Stomach (tissue), 9 donors: ENCODE data around the gene NHERF2. TPM values are rescaled to one million over a fixed set of nuclear protein-coding genes. Genes with fewer than 3 reads are reported as not detected.

Experiments
- DNase-seq, 2 donors: peaks; one replicate each; pipeline versions ENCODE4 v3.0.0 to v3.0.0-alpha.2; 2013 to 2019
- H3K27ac ChIP-seq, 5 donors: fragments of 200-600 bp in 4 of 5; sonication (generic) in 4 of 5; one replicate each; pipeline ENCODE4 v1.5.1; 2013 to 2019; ENCODE audit warnings: mild to moderate bottlenecking in 1 of 5, moderate library complexity in 1 of 5
- H3K27me3 ChIP-seq, 3 donors: fragments of 200-600 bp; sonication (generic); one replicate each; pipeline ENCODE4 v1.5.1; 2017 to 2019; ENCODE audit warnings: mixed run types in 1 of 3
- H3K36me3 ChIP-seq, 4 donors: fragments of 200-600 bp; sonication (generic); 1 replicate in 3 of 4; 2 replicates in 1 of 4; pipeline ENCODE4 v1.5.1; 2016 to 2019
- H3K4me1 ChIP-seq, 4 donors: fragments of 200-600 bp; sonication (generic); one replicate each; pipeline ENCODE4 v1.5.1; 2016 to 2019
- H3K4me3 ChIP-seq, 4 donors: fragments of 200-600 bp; sonication (generic) in 3 of 4; one replicate each; pipeline ENCODE4 v1.5.1; 2016 to 2019; ENCODE audit warnings: mild to moderate bottlenecking in 1 of 4
- H3K9me3 ChIP-seq, 4 donors: fragments of 200-600 bp; sonication (generic); one replicate each; pipeline ENCODE4 v1.5.1; 2016 to 2019
- CTCF ChIP-seq, 7 experiments: fragments of 450-650 bp in 4 of 7; fragments of 200-600 bp in 3 of 7; sonication (generic) in 3 of 7; IDR thresholded peaks; one replicate each; pipeline ENCODE4 v1.5.1; 2016 to 2019; ENCODE audit warnings: antibody characterized with exemption in 7 of 7, control low read depth in 2 of 7, mild to moderate bottlenecking in 1 of 7
- EP300 ChIP-seq: sonication (generic); formaldehyde crosslinking; IDR thresholded peaks from one replicate; pipeline ENCODE4 v1.6.1; 2017; ENCODE audit warnings: antibody characterized with exemption
- POLR2A ChIP-seq, 4 donors: fragments of 450-650 bp; IDR thresholded peaks; one replicate each; pipeline ENCODE4 v1.6.1; 2016; ENCODE audit warnings: antibody characterized with exemption in 4 of 4, control low read depth in 2 of 4, mild to moderate bottlenecking in 1 of 4, moderate library complexity in 1 of 4
- POLR2AphosphoS5 ChIP-seq, 3 donors: sonication (generic); formaldehyde crosslinking; IDR thresholded peaks; one replicate each; pipeline ENCODE4 v1.6.1; 2016; ENCODE audit warnings: antibody characterized with exemption in 3 of 3
- WGBS, 5 donors: extraction: QIAGEN DNeasy Blood & Tissue Kit in 3 of 5; methylation state at CpG; one replicate each; pipeline versions ENCODE4 v1.1.5 to v1.1.7; 2013 to 2018; 5-methylcytosine and 5-hydroxymethylcytosine counted together
- intact Hi-C: fragments of 100-400 bp; cut with DNase I; formaldehyde crosslinking; loops from one replicate; pipeline ENCODE4 v1.15.1; 2023; ENCODE audit warnings: low total_unique reads
- polyA plus RNA-seq, 3 donors: library from polyadenylated mRNA; stranded (reverse); fragments of 200-250 nt; gene quantifications; one replicate each; pipeline ENCODE4 v1.2.3, GENCODE V29; 2013
- total RNA-seq, 5 donors: library from RNA; depleted of rRNA; stranded (reverse); fragments of >200 nt; gene quantifications; one replicate each; pipeline versions ENCODE4 v1.1.0 to v1.2.3, GENCODE V29; 2014 to 2016
- donor health status: healthy with polysubstance abuse.
- donor health status: Bipolar disorder and iron deficiency.
- donor health status: healthy.

NHERF2 gene
- total and polyA plus RNA-seq, 8 donors = 17.4 to 236 (median 119) TPM

GRCh38 chr16:2027024-2028010 is 615 bp downstream of the NHERF2 start:
- Histone ChIP-seq H3K27me3 (peaks cover 0 to 13% (median 0%) of the 10 kb centered on the region in 3 donors), H3K36me3 (peaks cover 4 to 27% (median 15%) of the 10 kb centered on the region in 4 donors), H3K27ac (peak overlapping the region; percentile 72 to 95 (median 85)), H3K4me3 (peak overlapping the region; percentile 72 to 92 (median 78)), H3K4me1 (peaks cover 48 to 81% (median 71%) of the 10 kb centered on the region in 4 donors), H3K9me3 (no peaks in the 10 kb centered on the region)
- TF ChIP-seq POLR2A (IDR thresholded peaks at IDR 0.05) (no peak), CTCF (IDR thresholded peaks at IDR 0.05) (no peak), POLR2AphosphoS5 (IDR thresholded peaks at IDR 0.05) (no peak), EP300 (no peak)
- intact Hi-C loops = loop anchor here (10.0 kb wide), 1 partner anchor 57 kb away; no protein-coding TSS in a partner anchor
- DNase-seq = peak in 1 of 2 donors; percentile 66
- WGBS, 5 donors = 2 to 26% (median 5%) methylated on average over 6 to 76 of the region's 76 CpGs

GRCh38 chr16:2028146-2028545 is 1.4 kb downstream of the NHERF2 start:
- H3K27ac ChIP-seq = peak overlapping the region; percentile 72 to 95 (median 85)
- peak overlapping the region; percentile 72 to 92 (median 78) for H3K4me3 ChIP-seq
- peak in 1 of 2 donors; percentile 16 for DNase-seq
- TF ChIP-seq POLR2A (IDR thresholded peaks at IDR 0.05) (no peak), CTCF (IDR thresholded peaks at IDR 0.05) (no peak), EP300 (no peak)
- 15 to 56% (median 30%) methylated on average over 2 to 3 of the region's 3 CpGs for WGBS, 5 donors
- H3K36me3 ChIP-seq = peaks cover 4 to 27% (median 15%) of the 10 kb centered on the region in 4 donors
- no peaks in the 10 kb centered on the region for H3K9me3 ChIP-seq
- peaks cover 0 to 7% (median 0%) of the 10 kb centered on the region in 3 donors for H3K27me3 ChIP-seq
- intact Hi-C loops = loop anchor here (10.0 kb wide), 1 partner anchor 57 kb away; no protein-coding TSS in a partner anchor
- peaks cover 50 to 81% (median 71%) of the 10 kb centered on the region in 4 donors for H3K4me1 ChIP-seq

- Histone ChIP-seq H3K4me3 (peak overlapping the region; percentile 11 to 92 (median 78)), H3K4me1 (peaks cover 51 to 81% (median 71%) of the 10 kb centered on the region in 4 donors), H3K9me3 (no peaks in the 10 kb centered on the region), H3K27ac (peak overlapping the region in 4 of 5 donors; percentile 81 to 95 (median 88)), H3K36me3 (peaks cover 4 to 27% (median 15%) of the 10 kb centered on the region in 4 donors), H3K27me3 (peaks cover 0 to 7% (median 0%) of the 10 kb centered on the region in 3 donors)
- WGBS, 5 donors = 47 to 66% (median 49%) methylated on average over 13 to 18 of the region's 18 CpGs
- intact Hi-C loops = loop anchor here (10.0 kb wide), 1 partner anchor 56 kb away; no protein-coding TSS in a partner anchor
- DNase-seq = peak in 1 of 2 donors; percentile 56
- no peak for TF ChIP-seq EP300
- no peak for TF ChIP-seq POLR2AphosphoS5 (IDR thresholded peaks at IDR 0.05)
- no peak for TF ChIP-seq CTCF (IDR thresholded peaks at IDR 0.05)
- no peak for TF ChIP-seq POLR2A (IDR thresholded peaks at IDR 0.05)
Measured at GRCh38 chr16:2028620-2029220, 2.0 kb downstream of the NHERF2 start.

GRCh38 chr16:2029350-2029749 is 2.6 kb downstream of the NHERF2 start:
- peaks cover 4 to 27% (median 15%) of the 10 kb centered on the region in 4 donors for H3K36me3 ChIP-seq
- peaks cover 0 to 7% (median 0%) of the 10 kb centered on the region in 3 donors for H3K27me3 ChIP-seq
- WGBS, 5 donors = 65 to 83% (median 73%) methylated on average over 3 to 22 of the region's 22 CpGs
- peak overlapping the region in 3 of 5 donors; percentile 88 to 95 (median 92) for H3K27ac ChIP-seq
- intact Hi-C loops = loop anchor here (10.0 kb wide), 1 partner anchor 55 kb away; no protein-coding TSS in a partner anchor
- peak in 1 of 2 donors; percentile 10 for DNase-seq
- H3K4me1 ChIP-seq = peaks cover 54 to 80% (median 72%) of the 10 kb centered on the region in 4 donors
- H3K4me3 ChIP-seq = peak overlapping the region; percentile 11 to 92 (median 78)
- H3K9me3 ChIP-seq = no peaks in the 10 kb centered on the region
- no peak for TF ChIP-seq EP300
- TF ChIP-seq POLR2A (IDR thresholded peaks at IDR 0.05) = no peak
